HepG2 (cell line): ENCODE measurements around the gene GOLGA7B. TPM values are rescaled to one million over a fixed set of nuclear protein-coding genes. Genes with fewer than 3 reads are reported as not detected.
A peak's percentile ranks its signal among the peaks of the same experiment; 100 is the strongest.

Experiments
- AHR ChIP-seq: IDR thresholded peaks from 2 replicates; pipeline ENCODE4 v1.6.1; 2018; ENCODE audit warnings: missing genetic modification reagents, missing compliant biosample characterization
- ARID5B ChIP-seq: IDR thresholded peaks from 2 replicates; pipeline ENCODE4 v1.4.0; 2020; ENCODE audit warnings: mild to moderate bottlenecking, missing genetic modification reagents
- CREM ChIP-seq, 2 experiments: sonication (generic) in 1 of 2; formaldehyde crosslinking in 1 of 2; IDR thresholded peaks; 2 replicates each; pipeline versions ENCODE4 v1.4.0 to v1.6.1; 2016 to 2020; ENCODE audit warnings: antibody characterized with exemption in 1 of 2, mild to moderate bottlenecking in 1 of 2, missing genetic modification reagents in 1 of 2
- GABPB1 ChIP-seq: IDR thresholded peaks from 2 replicates; pipeline ENCODE4 v1.6.1; 2016; ENCODE audit warnings: mild to moderate bottlenecking, missing genetic modification reagents, moderate library complexity, missing compliant biosample characterization
- GPN1 ChIP-seq: sonication (generic); formaldehyde crosslinking; IDR thresholded peaks from 2 replicates; pipeline ENCODE4 v1.5.1; 2020; ENCODE audit warnings: missing genetic modification reagents, borderline replicate concordance
- HOXA3 ChIP-seq: sonication (generic); formaldehyde crosslinking; IDR thresholded peaks from 2 replicates; pipeline ENCODE4 v1.5.0; 2020; ENCODE audit warnings: missing genetic modification reagents
- KDM5B ChIP-seq: sonication (generic); formaldehyde crosslinking; IDR thresholded peaks from 2 replicates; pipeline ENCODE4 v1.4.0; 2020; ENCODE audit warnings: missing genetic modification reagents, mild to moderate bottlenecking, borderline replicate concordance
- KLF15 ChIP-seq: sonication (generic); formaldehyde crosslinking; IDR thresholded peaks from 2 replicates; pipeline ENCODE4 v1.8.1; 2023; ENCODE audit warnings: borderline replicate concordance, mild to moderate bottlenecking, inconsistent platforms, missing genetic modification reagents, mixed read lengths
- THAP9 ChIP-seq: sonication (generic); formaldehyde crosslinking; IDR thresholded peaks from 2 replicates; pipeline ENCODE4; 2020; ENCODE audit warnings: missing genetic modification reagents, mild to moderate bottlenecking, borderline replicate concordance
- ZBTB26 ChIP-seq: IDR thresholded peaks from 2 replicates; pipeline ENCODE4 v1.6.1; 2016; ENCODE audit warnings: missing compliant biosample characterization, missing genetic modification reagents, borderline replicate concordance
- ZBTB49 ChIP-seq: sonication (generic); formaldehyde crosslinking; IDR thresholded peaks from 2 replicates; pipeline ENCODE4 v1.4.0; 2020; ENCODE audit warnings: missing genetic modification reagents, borderline replicate concordance
- ZNF235 ChIP-seq: sonication (generic); formaldehyde crosslinking; IDR thresholded peaks from 2 replicates; pipeline ENCODE4 v1.8.1; 2023; ENCODE audit warnings: mild to moderate bottlenecking, missing genetic modification reagents, borderline replicate concordance
- ZNF629 ChIP-seq: sonication (generic); formaldehyde crosslinking; conservative IDR thresholded peaks from 2 replicates; pipeline ENCODE4 v1.5.0; 2020; ENCODE audit warnings: missing genetic modification reagents
- ZNF766 ChIP-seq: sonication (generic); formaldehyde crosslinking; IDR thresholded peaks from 2 replicates; pipeline ENCODE4 v1.5.0; 2020; ENCODE audit warnings: missing genetic modification reagents, borderline replicate concordance
- ZNF772 ChIP-seq: sonication (generic); formaldehyde crosslinking; IDR thresholded peaks from 2 replicates; pipeline ENCODE4 v1.5.0; 2020; ENCODE audit warnings: mild to moderate bottlenecking, missing genetic modification reagents
- polyA plus RNA-seq, 8 experiments: library from polyadenylated mRNA; depleted of rRNA in 3 of 8; stranded (reverse) in 7 of 8; unstranded in 1 of 8; fragments of >200 nt; fragmentation: Illumina TruSeq in 4 of 8; extraction: Trizol in 4 of 8; gene quantifications; 2 replicates each; pipeline versions ENCODE4 v1.2.1 to v1.2.3, GENCODE V29; 2011 to 2016; ENCODE audit warnings: low read depth in 4 of 8, missing spikeins in 1 of 8, mixed read lengths in 1 of 8; ENCODE audit not compliant: insufficient read depth in 1 of 8
- total RNA-seq, 5 experiments: library from RNA; depleted of rRNA; stranded (reverse); fragments of >200 nt; fragmentation: Illumina TruSeq; extraction: Trizol; gene quantifications; 2 replicates each; pipeline ENCODE4 v1.2.3, GENCODE V29; 2016; ENCODE audit warnings: low read depth in 1 of 5

The GOLGA7B gene
- total and polyA plus RNA-seq, 2 of the 13 experiments (the other 11 are each of a cell fraction or from before 2014, with no cell fraction given), result not detected

GRCh38 chr10:97869091-97870042, 19.7 kb downstream of the GOLGA7B start (continued):
- TF ChIP-seq ZNF766 (CRISPR knock-in tag), result no peak
- peak; percentile 56; the same call in 1 of the 2 replicates for TF ChIP-seq KDM5B (CRISPR knock-in tag)
- peak; percentile 50; the same call in 1 of the 2 replicates for TF ChIP-seq THAP9 (CRISPR knock-in tag)
- TF ChIP-seq ZNF629 (CRISPR knock-in tag), result no peak
- TF ChIP-seq ZBTB49 (CRISPR knock-in tag), result no peak
- no peak for TF ChIP-seq KLF15
- no peak for TF ChIP-seq HOXA3 (CRISPR knock-in tag)
- TF ChIP-seq ARID5B (CRISPR knock-in tag), result peak; percentile 15; the same call in 1 of the 2 replicates
- no peak for TF ChIP-seq CREM (IDR thresholded peaks at IDR 0.05)
- TF ChIP-seq CREM (CRISPR knock-in tag; IDR thresholded peaks at IDR 0.05), result no peak
- no peak for TF ChIP-seq ZBTB26 (CRISPR knock-in tag)
- TF ChIP-seq AHR, result no peak
- TF ChIP-seq GPN1 (CRISPR knock-in tag), result no peak
- TF ChIP-seq ZNF772 (CRISPR knock-in tag), result 0 out of 2 replicates have a peak, but pooled peaks have one; percentile 22
- peak; percentile 31; the same call in 1 of the 2 replicates for TF ChIP-seq GABPB1 (CRISPR knock-in tag)
- no peak for TF ChIP-seq ZNF235
